Measurements from ENCODE around the gene ATP10D.
"Not testable (repeated sequence)": the region's sequence is repeated elsewhere in the genome, so short reads cannot be mapped to it uniquely, and the experiment has no call there.

The ATP10D gene

GRCh38 chr4:47490550-47490949, 5.5 kb downstream of the ATP10D start:
- peak in 1 of 2 donors; percentile 5 for DNase-seq

DNA sequence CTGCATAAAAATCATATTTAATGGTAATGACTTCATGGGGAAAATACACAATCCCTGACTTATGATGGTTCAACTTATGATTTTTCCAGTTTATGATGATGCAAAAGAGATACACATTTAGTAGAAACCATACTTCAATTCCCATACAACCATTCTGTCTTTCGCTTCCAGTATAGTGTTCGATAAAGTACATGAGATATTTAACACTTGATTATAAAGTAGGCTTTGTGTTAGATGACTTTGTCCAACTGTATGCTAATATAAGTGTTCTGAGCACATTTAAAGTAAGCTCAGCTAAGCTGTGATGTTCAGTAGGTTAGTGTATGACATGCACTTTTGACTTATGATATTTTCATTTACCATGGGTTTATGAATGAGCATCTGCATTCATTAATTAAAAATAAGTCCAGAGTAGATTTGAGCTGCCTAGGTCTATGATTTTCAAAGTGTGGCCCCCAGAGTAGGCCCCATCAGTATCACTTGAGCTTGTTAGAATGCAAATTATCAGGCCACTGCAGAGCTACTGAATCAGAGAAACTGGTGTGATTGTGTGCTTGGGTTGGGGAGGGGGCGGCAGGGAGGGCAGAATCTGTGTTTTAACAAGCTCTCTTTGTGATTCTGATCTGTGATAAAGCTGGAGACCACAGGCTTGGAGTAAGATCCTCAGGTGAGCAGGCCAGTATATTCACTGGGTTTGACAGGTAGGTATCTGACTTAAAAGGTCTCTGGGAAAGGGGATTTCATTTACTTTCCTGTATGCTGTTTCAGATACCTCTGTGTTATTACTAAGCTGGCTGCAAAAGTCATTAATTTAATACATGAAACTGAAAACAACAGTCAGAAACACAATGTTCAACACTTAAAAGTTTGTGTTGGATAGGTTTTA, 8.4 kb downstream of the ATP10D start:
- no peak for DNase-seq

GRCh38 chr4:47494124-47494430, 9.0 kb downstream of the ATP10D start:
- DNase-seq = no peak

DNA sequence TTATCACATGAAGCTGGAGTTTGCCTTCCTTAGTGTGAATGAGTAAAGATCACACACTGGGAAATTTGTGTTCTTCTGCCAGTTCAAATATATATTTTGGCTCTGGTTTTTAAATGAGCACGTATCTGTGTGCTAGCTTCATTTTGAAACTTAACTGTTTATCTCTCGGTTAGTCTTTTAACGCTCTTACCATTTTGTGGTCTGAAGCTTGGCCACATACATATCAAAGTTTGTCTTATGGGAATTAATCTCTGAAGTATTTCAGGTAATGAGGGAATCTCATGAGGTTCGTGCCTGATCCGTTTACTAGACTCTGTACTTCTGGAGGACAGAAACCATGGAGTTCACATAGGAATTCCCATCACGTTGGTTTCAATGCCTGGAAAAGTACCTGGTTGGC, 13.8 kb downstream of the ATP10D start:
- DNase-seq = no peak

DNA sequence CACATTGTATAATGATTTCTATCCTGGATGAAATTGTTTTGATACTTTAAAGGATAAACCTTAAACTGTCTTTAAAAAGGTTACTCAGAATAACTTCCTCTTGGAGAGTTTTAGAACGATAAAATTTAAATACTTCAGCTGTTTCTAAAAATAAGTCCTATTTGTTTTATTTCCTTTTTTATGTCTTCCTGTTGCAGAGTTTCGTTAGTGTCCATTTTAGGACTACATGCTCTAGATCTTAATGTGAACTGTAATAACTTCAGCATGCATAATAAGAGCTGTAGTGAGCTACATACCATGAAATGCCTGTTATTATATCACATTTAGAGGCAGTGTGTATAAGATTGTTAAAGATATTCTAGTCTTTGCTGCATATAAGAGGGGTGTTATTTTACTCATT, 14.6 kb downstream of the ATP10D start:
- no peak for DNase-seq

GRCh38 chr4:47500776-47501175, 15.7 kb downstream of the ATP10D start:
- no peak for DNase-seq

DNA sequence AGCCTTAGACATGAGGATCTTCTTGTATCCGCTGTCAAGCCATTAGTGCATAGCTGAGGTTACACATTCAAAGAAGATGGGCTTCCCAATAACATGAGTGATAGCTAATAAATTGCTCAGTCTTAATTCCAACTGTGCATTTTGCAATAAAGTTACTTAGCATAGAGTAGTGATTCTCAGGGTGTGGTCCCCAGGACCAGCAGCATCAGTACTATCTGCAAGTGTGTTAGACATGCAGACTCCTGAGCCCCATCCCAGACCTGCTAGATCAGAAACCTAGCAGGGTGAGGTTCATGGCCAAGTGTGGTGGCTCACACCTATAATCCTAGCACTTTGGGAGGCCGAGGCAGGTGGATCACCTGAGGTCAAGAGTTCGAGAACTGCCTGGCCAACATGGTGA, 20.1 kb downstream of the ATP10D start:
- DNase-seq = no peak

- no peak for DNase-seq
These were observed 20.6 kb downstream of the ATP10D start for GRCh38 chr4:47505666-47506065.

- no peak for DNase-seq
These were observed 25.6 kb downstream of the ATP10D start for GRCh38 chr4:47510506-47511143.

DNA sequence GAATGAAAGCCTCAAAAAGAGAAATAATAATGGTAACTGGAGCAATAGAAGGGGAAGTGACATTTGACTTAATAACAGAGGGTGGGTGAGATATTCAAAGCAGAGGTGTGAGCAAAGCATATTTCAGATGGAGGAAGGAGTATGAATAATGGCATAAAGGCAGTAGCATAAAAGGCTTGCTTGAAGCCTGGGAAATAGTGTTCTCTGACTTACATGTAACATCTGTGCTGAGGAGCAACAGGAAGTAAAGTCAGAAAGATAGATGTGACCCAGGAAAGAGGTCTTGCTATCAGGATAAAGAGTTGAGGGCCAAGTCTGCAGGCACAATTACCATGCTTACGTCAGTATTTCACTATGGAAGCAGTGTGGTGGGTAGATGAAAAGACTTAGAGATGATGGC, 28.4 kb downstream of the ATP10D start:
- DNase-seq = no peak

DNA sequence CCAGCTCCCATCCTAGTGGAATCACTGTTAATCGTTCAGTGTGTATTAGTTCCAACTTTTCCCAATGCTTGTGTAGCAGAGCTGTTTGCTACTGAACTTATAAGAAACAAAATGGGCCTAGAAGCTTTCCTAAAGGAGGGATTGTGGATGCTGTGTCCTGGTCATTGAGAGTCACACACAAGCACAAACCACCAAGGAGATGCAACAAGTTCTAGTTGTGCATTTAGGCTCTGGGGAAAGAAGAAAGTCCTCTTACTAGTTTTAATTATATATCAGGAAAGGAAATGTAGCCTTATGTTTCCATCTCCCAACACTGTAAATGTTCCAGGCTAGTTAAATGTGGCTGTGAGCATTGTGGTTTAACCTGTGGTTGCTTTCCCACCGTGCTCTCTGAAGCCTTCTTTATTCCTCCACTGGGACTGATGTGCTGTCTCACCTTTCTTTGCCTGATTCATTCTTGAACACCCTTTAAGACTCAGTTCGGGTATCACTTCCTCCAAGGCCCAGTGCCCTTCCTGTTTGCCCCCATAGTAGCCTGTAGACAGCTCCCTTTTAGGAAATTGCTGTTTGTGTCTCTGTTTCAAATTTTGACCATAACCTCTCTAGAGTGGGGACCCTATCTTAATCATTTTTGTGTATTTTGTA, 34.3 kb downstream of the ATP10D start:
- DNase-seq = no peak

GRCh38 chr4:47525154-47525819, 40.2 kb downstream of the ATP10D start:
- DNase-seq = no peak

DNA sequence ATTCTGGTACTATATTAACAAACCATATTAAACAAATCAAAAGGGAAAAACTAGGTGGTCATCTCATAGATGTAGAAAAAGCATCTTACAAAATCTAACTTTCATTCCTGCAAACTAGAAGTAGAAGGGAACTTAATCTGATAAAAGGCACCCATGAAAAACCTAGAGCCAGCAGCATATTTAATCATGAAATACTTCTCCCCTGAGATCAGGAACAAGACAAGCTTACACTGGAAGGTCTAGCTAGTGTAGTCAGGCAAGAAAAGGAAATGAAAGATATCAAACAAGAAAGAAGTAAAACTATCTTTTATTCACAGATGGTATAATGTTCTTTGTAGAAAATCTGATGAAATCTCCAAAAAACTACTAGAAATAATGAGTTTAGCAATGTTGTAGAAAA, 41.2 kb downstream of the ATP10D start:
- DNase-seq = no peak

GRCh38 chr4:47528646-47529045, 43.6 kb downstream of the ATP10D start:
- DNase-seq = not testable (repeated sequence)

- no peak for DNase-seq
These were observed 45.7 kb downstream of the ATP10D start for GRCh38 chr4:47530801-47531200.

DNA sequence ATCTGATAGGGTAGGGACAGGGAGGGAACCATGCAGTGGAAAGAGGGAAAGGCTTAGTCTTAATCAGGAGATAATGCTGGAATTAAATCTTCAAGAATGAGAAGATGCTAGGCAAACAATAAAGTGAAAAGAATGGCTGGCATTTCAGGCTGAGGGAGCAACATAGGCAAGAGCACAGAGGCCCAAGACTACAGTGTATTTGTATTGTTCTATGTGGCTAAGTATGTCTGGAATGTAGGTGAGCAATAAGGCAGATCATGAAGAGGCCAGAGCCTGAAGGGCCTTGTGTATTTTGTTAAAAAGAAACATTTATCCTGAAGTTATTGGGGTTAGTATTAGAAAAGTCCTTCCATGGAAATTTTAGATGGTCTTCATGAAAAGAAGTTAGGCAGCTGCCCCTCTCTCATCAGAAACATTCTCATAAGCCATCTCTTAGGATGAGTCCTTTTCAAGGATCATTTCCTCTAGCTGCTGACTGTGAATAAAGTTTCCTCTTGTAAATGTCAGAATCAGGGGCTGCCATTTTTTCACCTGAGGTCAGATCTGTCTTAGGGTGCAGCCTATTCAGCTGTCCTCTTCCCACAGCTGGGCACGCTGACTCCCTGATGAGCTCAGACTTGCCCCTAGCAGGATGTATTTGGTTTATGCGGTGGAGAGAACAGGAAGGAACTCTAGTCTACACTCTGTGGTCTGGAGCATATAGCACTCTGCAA, 46.3 kb downstream of the ATP10D start:
- peak; percentile 29 to 32 for DNase-seq

DNA sequence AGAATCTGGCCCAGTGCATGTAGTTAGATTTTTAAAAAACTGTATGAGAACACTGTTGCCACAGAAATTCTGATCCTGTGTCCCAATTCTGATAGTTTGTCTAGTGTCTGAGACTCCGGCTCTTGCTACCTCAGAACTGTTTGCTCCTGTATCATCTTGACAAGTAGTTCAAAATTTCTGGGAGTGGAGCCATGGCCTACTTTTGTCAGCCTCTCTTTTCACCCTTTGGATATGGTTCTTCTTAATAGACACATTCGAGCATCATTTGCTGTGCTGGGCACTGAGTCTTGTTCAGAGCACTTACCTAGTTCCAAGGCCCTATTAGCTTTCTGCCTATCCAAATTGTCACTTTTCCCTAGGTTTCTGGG, 46.9 kb downstream of the ATP10D start:
- DNase-seq = no peak

DNA sequence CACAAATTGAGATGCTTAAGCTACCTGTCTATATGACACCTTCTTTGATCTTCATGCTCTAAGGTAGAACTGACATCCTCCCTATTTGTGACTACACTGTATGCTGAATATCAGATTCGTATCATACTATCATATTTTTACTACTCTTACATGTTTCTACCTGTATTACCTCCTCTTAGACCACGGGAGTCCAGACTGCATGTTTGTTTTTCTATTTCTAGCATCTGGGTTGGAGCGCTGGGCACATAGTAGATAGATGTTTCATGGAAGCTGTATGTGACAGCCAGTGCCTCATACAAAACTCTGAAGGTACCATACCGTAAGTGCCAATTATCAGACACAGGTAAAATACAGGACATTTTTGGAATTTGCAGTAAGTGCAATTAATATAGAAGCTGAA, 47.6 kb downstream of the ATP10D start:
- no peak for DNase-seq

- DNase-seq = no peak
These were observed 48.7 kb downstream of the ATP10D start for GRCh38 chr4:47533689-47534347.

DNA sequence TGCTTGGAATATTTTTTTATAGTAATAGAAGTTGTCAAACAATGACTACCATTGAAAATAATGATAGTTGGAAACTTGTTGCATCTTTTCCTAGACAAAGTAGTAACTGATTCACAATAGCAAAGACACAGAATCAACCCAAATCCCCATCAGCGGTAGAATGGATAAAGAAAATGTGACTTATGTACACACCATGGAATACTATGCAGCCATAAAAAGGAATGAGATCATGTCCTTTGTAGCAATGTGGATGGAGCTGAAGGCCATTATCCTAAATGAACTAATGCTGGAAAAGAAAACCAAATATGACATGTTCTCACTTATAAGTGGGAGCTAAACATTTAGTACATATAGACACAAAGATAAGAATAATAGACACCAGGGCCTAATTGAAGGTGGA, 49.7 kb downstream of the ATP10D start:
- DNase-seq = no peak

DNA sequence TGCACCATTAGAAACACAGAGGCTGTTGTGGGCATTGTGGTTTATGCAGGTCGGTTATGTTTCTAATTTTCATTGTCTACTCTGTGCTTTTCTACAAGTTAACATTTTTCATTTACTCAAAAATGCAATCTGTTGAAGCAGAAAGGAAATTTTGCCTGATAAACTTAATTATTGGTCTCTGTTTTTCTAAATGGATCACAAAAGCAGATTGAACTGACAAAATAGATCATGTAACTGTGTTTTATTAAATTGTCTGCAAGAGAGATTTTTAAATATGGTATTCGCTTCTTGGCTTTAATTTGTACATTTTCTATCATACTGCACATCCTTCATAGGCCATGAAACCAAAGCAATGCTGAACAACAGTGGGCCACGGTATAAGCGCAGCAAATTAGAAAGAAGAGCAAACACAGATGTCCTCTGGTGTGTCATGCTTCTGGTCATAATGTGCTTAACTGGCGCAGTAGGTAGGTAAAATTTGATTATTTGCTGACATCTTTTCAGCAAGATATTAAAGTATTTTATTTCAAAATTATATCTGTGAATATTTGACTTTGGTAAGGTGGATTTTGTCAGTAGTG, 50.6 kb downstream of the ATP10D start:
- no peak for DNase-seq

DNA sequence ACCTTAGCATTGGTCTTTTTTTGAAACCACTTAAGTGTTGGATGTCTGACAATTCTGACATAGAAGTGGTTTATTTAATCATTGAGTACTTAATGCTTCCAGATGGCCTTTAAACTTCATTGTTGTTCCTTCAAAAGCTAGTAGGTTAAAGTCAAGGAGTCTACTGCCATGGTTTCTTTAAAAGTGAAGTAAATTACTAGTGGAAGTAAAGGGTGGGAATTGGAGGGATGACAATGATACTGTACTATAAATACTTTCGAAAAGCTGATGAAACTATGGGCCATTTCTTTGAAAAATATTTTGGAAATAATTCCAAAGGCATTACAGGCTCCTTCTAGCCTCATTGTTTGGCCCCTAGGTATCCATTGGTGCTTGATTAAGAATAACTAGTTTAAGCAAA, 51.9 kb downstream of the ATP10D start:
- no peak for DNase-seq
